Endothelial cell of umbilical vein (primary cell): ENCODE data around the gene CCDC144A. TPM values are rescaled to one million over a fixed set of nuclear protein-coding genes. Genes with fewer than 3 reads are reported as not detected.

Source experiments
- BruUV-seq: library from RNA; stranded (reverse); fragments of 400-500 nt; replicated peaks from 2 replicates; lab custom pipeline; 2021; lab: Mats Ljungman, UMichigan
- CTCF ChIA-PET: fragments of 300-600, 350-600 bp; sonication (Branson Sonifier 250); formaldehyde crosslinking; loops from one replicate; lab custom pipeline; 2021; ENCODE audit warnings: antibody characterized with exemption, inconsistent platforms; lab: Charles Lee
- POLR2A ChIA-PET: fragments of 300-600, 350-600 bp; sonication (Branson Sonifier 250); formaldehyde crosslinking; loops from one replicate; lab custom pipeline; 2021; ENCODE audit warnings: antibody characterized with exemption, inconsistent platforms; lab: Charles Lee
- DNase-seq: peaks from one replicate; pipeline ENCODE4 v3.0.0-alpha.2; 2011; ENCODE audit warnings: low read depth, low spot score
- FAIRE-seq: peaks from 2 replicates; lab custom pipeline; 2011; peaks lifted over from hg19 to GRCh38; lab: Jason Lieb, UNC
- H2AFZ ChIP-seq: 2 replicates; pipeline ENCODE4 v1.6.0; 2012; ENCODE audit warnings: low read depth, low read length, control low read depth, inconsistent platforms
- H3K27ac ChIP-seq: 2 replicates; pipeline ENCODE4 v1.5.1; 2011; ENCODE audit warnings: low read depth, mild to moderate bottlenecking, control low read depth, low read length, moderate library complexity; ENCODE audit not compliant: insufficient read depth
- H3K27me3 ChIP-seq, 2 experiments: 2 replicates each; pipeline versions ENCODE4 v1.6.0 to v1.6.1; 2011; ENCODE audit warnings: low read length in 2 of 2, mixed read lengths in 1 of 2; ENCODE audit not compliant: control insufficient read depth in 2 of 2, insufficient read depth in 2 of 2
- H3K36me3 ChIP-seq, 2 experiments: 2 replicates in 1 of 2; 3 replicates in 1 of 2; pipeline ENCODE4 v1.5.1; 2011; ENCODE audit warnings: low read length in 2 of 2, mild to moderate bottlenecking in 1 of 2, moderate library complexity in 1 of 2; ENCODE audit not compliant: control insufficient read depth in 2 of 2, insufficient read depth in 2 of 2; ENCODE audit errors: extremely low read depth in 1 of 2
- H3K4me1 ChIP-seq: 3 replicates; pipeline ENCODE4 v1.5.1; 2011; ENCODE audit warnings: mild to moderate bottlenecking, low read length; ENCODE audit not compliant: control insufficient read depth, insufficient read depth; ENCODE audit errors: extremely low read depth
- H3K4me2 ChIP-seq: 2 replicates; pipeline ENCODE4 v1.6.1; 2011; ENCODE audit warnings: low read length, control low read depth, mixed read lengths; ENCODE audit not compliant: insufficient read depth
- H3K4me3 ChIP-seq, 3 experiments: fragments of 200-600 bp in 1 of 3; sonication (generic), shearing (Covaris generic) in 1 of 3; replicated peaks in 1 of 3; 2 replicates each; pipeline ENCODE4 v1.5.1; 2011 to 2016; ENCODE audit warnings: control low read depth in 3 of 3, low read length in 3 of 3, mild to moderate bottlenecking in 2 of 3, inconsistent platforms in 1 of 3, low read depth in 1 of 3, moderate library complexity in 1 of 3; ENCODE audit not compliant: insufficient read depth in 1 of 3
- H3K79me2 ChIP-seq: 2 replicates; pipeline ENCODE4 v1.6.0; 2012; ENCODE audit warnings: low read length, inconsistent platforms; ENCODE audit not compliant: control insufficient read depth, insufficient read depth
- H3K9ac ChIP-seq: replicated peaks from 2 replicates; pipeline ENCODE3; 2011; ENCODE audit warnings: low read length, control low read depth; ENCODE audit not compliant: insufficient read depth; ENCODE audit errors: extremely low read depth
- H3K9me1 ChIP-seq: replicated peaks from 3 replicates; pipeline ENCODE4 v1.6.0; 2011; ENCODE audit warnings: mild to moderate bottlenecking, low read length; ENCODE audit not compliant: control insufficient read depth, insufficient read depth; ENCODE audit errors: extremely low read depth
- H3K9me3 ChIP-seq: replicated peaks from 2 replicates; pipeline ENCODE4 v1.5.1; 2012; ENCODE audit warnings: low read length, inconsistent platforms; ENCODE audit not compliant: control insufficient read depth, insufficient read depth
- H4K20me1 ChIP-seq: replicated peaks from 2 replicates; pipeline ENCODE3; 2011; ENCODE audit warnings: mild to moderate bottlenecking, low read length; ENCODE audit not compliant: control insufficient read depth, insufficient read depth; ENCODE audit errors: extremely low read depth
- EZH2 ChIP-seq: IDR thresholded peaks from 2 replicates; pipeline ENCODE4 v1.6.1; 2012; ENCODE audit warnings: borderline replicate concordance, low read depth, mild to moderate bottlenecking, moderate library complexity, low read length, inconsistent platforms; ENCODE audit not compliant: severe bottlenecking
- FOS ChIP-seq: IDR thresholded peaks from 2 replicates; pipeline ENCODE4 v1.6.1; 2011; ENCODE audit warnings: mild to moderate bottlenecking, low read length, moderate library complexity, borderline replicate concordance; ENCODE audit not compliant: insufficient read depth
- GATA2 ChIP-seq: IDR thresholded peaks from 2 replicates; pipeline ENCODE4 v1.7.0; 2011; ENCODE audit warnings: low read depth, mild to moderate bottlenecking, moderate library complexity, mixed read lengths, low read length; ENCODE audit not compliant: insufficient read length, insufficient read depth
- JUN ChIP-seq: IDR thresholded peaks from 2 replicates; pipeline ENCODE4 v1.6.1; 2011; ENCODE audit warnings: borderline replicate concordance, low read depth; ENCODE audit not compliant: insufficient read length, insufficient read depth
- MYC ChIP-seq: IDR thresholded peaks from one replicate; pipeline ENCODE4 v1.6.1; 2011; ENCODE audit warnings: mild to moderate bottlenecking, low read depth, low read length
- POLR2A ChIP-seq: IDR thresholded peaks from 2 replicates; pipeline ENCODE4 v1.6.1; 2012; ENCODE audit warnings: low read depth, mild to moderate bottlenecking, control low read depth, low read length
- POLR2AphosphoS5 ChIP-seq: IDR thresholded peaks from 2 replicates; pipeline ENCODE4 v1.6.1; 2012; ENCODE audit warnings: low read depth, mild to moderate bottlenecking, control low read depth, low read length, moderate library complexity; ENCODE audit not compliant: insufficient read depth
- dilution Hi-C: fragments of 300-500 bp; cut with MboI; formaldehyde crosslinking; loops from one replicate; pipeline ENCODE4 v1.15.0; 2019; ENCODE audit warnings: low sequenced_read_pairs; ENCODE audit not compliant: extremely low pct_ligation_motif_present
- intact Hi-C: fragments of 100-400 bp; cut with micrococcal nuclease; formaldehyde crosslinking; loops from one replicate; pipeline ENCODE4 v1.10.0; 2022
- polyA plus RNA-seq, 4 experiments: library from polyadenylated mRNA; depleted of rRNA in 3 of 4; stranded (reverse) in 3 of 4; unstranded in 1 of 4; fragments of >200 nt; gene quantifications; 2 replicates each; pipeline versions ENCODE4 v1.2.1 to v1.2.3, GENCODE V29; 2011 to 2012; ENCODE audit warnings: missing spikeins in 1 of 4
- total RNA-seq: library from RNA; stranded (reverse); gene quantifications from 2 replicates; pipeline ENCODE4 v1.2.3, GENCODE V29; 2021
- TF ChIP-seq, protein P1 (sequence below), 2 donors: IDR thresholded peaks; 1 replicate in 1 of 2; 2 replicates in 1 of 2; pipeline ENCODE4 v1.5.1; 2011; ENCODE audit warnings: low read length in 2 of 2, mild to moderate bottlenecking in 2 of 2, moderate library complexity in 2 of 2, control low read depth in 1 of 2, inconsistent platforms in 1 of 2, low read depth in 1 of 2; ENCODE audit not compliant: insufficient read depth in 1 of 2; ENCODE audit errors: extremely low read depth in 1 of 2
- TF ChIP-seq, protein P2 (sequence below): IDR thresholded peaks from 2 replicates; pipeline ENCODE4 v1.6.1; 2011; ENCODE audit not compliant: insufficient read depth, insufficient read length

CCDC144A gene
- total and polyA plus RNA-seq, 2 donors (not counting 3 experiments of a cell fraction or from before 2014, with no cell fraction given), result 0.27 to 7.4 TPM

DNA sequence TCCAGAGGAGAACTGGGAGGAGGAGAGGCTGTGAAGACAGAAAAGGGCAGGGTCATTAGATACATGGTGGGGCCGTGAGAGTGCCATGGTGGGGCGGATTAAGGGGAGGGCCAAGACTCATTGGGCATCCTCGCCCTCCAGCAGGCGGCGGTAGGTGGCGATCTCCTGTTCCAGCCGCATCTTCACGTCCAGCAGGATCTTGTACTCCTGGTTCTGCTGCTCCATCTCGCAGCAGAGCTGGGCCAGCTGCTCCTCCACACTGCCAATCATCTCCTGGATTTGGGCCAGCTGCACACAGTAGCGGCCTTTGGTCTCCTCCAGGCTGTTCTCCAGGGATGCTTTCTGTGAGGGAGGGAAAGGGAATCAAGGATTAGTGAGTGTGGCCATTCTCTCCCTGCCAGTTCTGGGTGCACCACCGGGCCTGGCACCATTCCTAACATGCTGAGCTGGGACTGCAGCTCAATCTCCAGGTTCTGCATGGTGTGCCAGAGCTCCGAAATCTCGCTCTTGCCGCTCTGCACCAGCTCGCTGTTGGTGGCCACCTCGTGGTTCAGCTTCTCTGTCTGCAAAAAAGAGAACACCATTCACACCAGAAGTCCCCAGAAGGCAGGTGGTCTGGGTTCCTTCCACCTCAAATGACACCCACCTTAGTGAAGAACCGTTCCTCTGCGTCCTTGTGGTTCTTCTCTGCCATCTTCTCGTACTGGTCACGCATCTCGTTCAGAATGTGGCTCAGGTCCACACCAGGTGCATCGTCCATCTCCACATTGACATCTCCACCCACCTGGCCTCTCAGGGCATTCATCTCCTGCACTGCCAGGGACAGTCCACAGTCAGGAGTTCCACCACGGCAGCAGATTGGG lies 129.0 kb downstream of the CCDC144A start:
- no peak overlapping the region for H3K27ac ChIP-seq
- intact Hi-C loops (no loop called here), dilution Hi-C loops (no loop called here)
- no peak overlapping the region for H2AFZ ChIP-seq
- H3K36me3 ChIP-seq, result no peaks in the 10 kb centered on the region
- no peaks in the 10 kb centered on the region for H3K27me3 ChIP-seq
- no peak overlapping the region for H3K9ac ChIP-seq
- CTCF ChIA-PET, result no interaction called here
- H3K4me1 ChIP-seq, result no peaks in the 10 kb centered on the region
- H4K20me1 ChIP-seq, result no peaks in the 10 kb centered on the region
- no peak overlapping the region for H3K4me3 ChIP-seq
- no peaks in the 10 kb centered on the region for H3K9me3 ChIP-seq
- H3K9me1 ChIP-seq, result no peaks in the 10 kb centered on the region
- H3K4me2 ChIP-seq, result no peak overlapping the region
- DNase-seq (no peak), FAIRE-seq (no peak)
- H3K79me2 ChIP-seq, result no peaks in the 10 kb centered on the region
- POLR2A ChIA-PET, result no interaction called here
- no TSS peak for BruUV-seq
- TF ChIP-seq EZH2 (no peak), GATA2 (no peak), FOS (no peak), JUN (no peak), MYC (no peak), POLR2AphosphoS5 (no peak), POLR2A (no peak)
- TF ChIP-seq, protein P1, sequence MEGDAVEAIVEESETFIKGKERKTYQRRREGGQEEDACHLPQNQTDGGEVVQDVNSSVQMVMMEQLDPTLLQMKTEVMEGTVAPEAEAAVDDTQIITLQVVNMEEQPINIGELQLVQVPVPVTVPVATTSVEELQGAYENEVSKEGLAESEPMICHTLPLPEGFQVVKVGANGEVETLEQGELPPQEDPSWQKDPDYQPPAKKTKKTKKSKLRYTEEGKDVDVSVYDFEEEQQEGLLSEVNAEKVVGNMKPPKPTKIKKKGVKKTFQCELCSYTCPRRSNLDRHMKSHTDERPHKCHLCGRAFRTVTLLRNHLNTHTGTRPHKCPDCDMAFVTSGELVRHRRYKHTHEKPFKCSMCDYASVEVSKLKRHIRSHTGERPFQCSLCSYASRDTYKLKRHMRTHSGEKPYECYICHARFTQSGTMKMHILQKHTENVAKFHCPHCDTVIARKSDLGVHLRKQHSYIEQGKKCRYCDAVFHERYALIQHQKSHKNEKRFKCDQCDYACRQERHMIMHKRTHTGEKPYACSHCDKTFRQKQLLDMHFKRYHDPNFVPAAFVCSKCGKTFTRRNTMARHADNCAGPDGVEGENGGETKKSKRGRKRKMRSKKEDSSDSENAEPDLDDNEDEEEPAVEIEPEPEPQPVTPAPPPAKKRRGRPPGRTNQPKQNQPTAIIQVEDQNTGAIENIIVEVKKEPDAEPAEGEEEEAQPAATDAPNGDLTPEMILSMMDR (IDR thresholded peaks at IDR 0.05; ENCODE audit: extremely low read depth in 1 of 2, insufficient read depth in 1 of 2, low read depth in 1 of 2, low read length in 2 of 2), result no peak
- TF ChIP-seq, protein P2, sequence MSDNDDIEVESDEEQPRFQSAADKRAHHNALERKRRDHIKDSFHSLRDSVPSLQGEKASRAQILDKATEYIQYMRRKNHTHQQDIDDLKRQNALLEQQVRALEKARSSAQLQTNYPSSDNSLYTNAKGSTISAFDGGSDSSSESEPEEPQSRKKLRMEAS, result no peak
